HepG2 (cell line): ENCODE data around the gene UBE2O. TPM values are rescaled to one million over a fixed set of nuclear protein-coding genes. Genes with fewer than 3 reads are reported as not detected.

Experiments
- ARNTL ChIP-seq: sonication (generic); formaldehyde crosslinking; IDR thresholded peaks from 2 replicates; pipeline ENCODE4 v1.4.0; 2020; ENCODE audit warnings: mild to moderate bottlenecking, missing genetic modification reagents
- ATF7-NPFF ChIP-seq: sonication (generic); formaldehyde crosslinking; IDR thresholded peaks from 2 replicates; pipeline ENCODE4 v1.8.1; 2023; ENCODE audit warnings: mild to moderate bottlenecking, low read depth, missing genetic modification reagents, moderate library complexity
- BRCA1 ChIP-seq: sonication (generic); formaldehyde crosslinking; IDR thresholded peaks from 2 replicates; pipeline ENCODE4 v1.4.0; 2020; ENCODE audit warnings: missing genetic modification reagents
- DNMT3B ChIP-seq: conservative IDR thresholded peaks from 2 replicates; pipeline ENCODE4 v1.6.1; 2016; ENCODE audit warnings: missing biosample characterization, control low read depth
- ELF3 ChIP-seq: IDR thresholded peaks from 2 replicates; pipeline ENCODE4 v1.6.1; 2016; ENCODE audit warnings: missing genetic modification reagents, missing compliant biosample characterization
- ETV5 ChIP-seq: IDR thresholded peaks from 2 replicates; pipeline ENCODE4 v1.6.1; 2018; ENCODE audit warnings: missing biosample characterization, missing genetic modification reagents, inconsistent platforms, borderline replicate concordance
- MBNL3 ChIP-seq: fragments of 250-450 bp; sonication (Bioruptor Pico); conservative IDR thresholded peaks from 2 replicates; pipeline ENCODE4 v1.8.0; 2022; ENCODE audit warnings: mild to moderate bottlenecking, inconsistent platforms
- POLR2A ChIP-seq, 2 experiments: IDR thresholded peaks; 2 replicates each; pipeline ENCODE4 v1.6.1; 2011; ENCODE audit warnings: low read depth in 2 of 2, low read length in 2 of 2, mild to moderate bottlenecking in 1 of 2, moderate library complexity in 1 of 2; ENCODE audit not compliant: insufficient read depth in 1 of 2
- RFX3 ChIP-seq: IDR thresholded peaks from 2 replicates; pipeline ENCODE4 v1.6.1; 2016; ENCODE audit warnings: missing biosample characterization, missing genetic modification reagents
- SAFB2 ChIP-seq: sonication (generic); formaldehyde crosslinking; IDR thresholded peaks from 2 replicates; pipeline ENCODE4 v1.5.1; 2020; ENCODE audit warnings: missing genetic modification reagents, low read depth, mild to moderate bottlenecking, borderline replicate concordance
- SMAD9 ChIP-seq: sonication (generic); formaldehyde crosslinking; IDR thresholded peaks from 2 replicates; pipeline ENCODE4 v1.5.1; 2020; ENCODE audit warnings: mild to moderate bottlenecking, missing genetic modification reagents
- TFDP2 ChIP-seq: sonication (generic); formaldehyde crosslinking; IDR thresholded peaks from 2 replicates; pipeline ENCODE4 v1.4.0; 2020; ENCODE audit warnings: missing genetic modification reagents
- ZBTB4 ChIP-seq: sonication (generic); formaldehyde crosslinking; IDR thresholded peaks from 2 replicates; pipeline ENCODE4 v1.4.0; 2020; ENCODE audit warnings: missing genetic modification reagents, mild to moderate bottlenecking, borderline replicate concordance
- ZFY ChIP-seq: sonication (generic); formaldehyde crosslinking; IDR thresholded peaks from 2 replicates; pipeline ENCODE4 v1.4.0; 2020; ENCODE audit warnings: missing genetic modification reagents
- ZNF101 ChIP-seq: sonication (generic); formaldehyde crosslinking; IDR thresholded peaks from 2 replicates; pipeline ENCODE4 v1.4.0; 2020; ENCODE audit warnings: mild to moderate bottlenecking, low read depth, missing genetic modification reagents, borderline replicate concordance
- ZNF180 ChIP-seq: sonication (generic); formaldehyde crosslinking; IDR thresholded peaks from 2 replicates; pipeline ENCODE4 v1.4.0; 2020; ENCODE audit warnings: low read depth, missing genetic modification reagents, borderline replicate concordance
- ZNF225 ChIP-seq: sonication (generic); formaldehyde crosslinking; IDR thresholded peaks from 2 replicates; pipeline ENCODE4 v1.4.0; 2020; ENCODE audit warnings: mild to moderate bottlenecking, missing genetic modification reagents
- ZNF282 ChIP-seq: fragments of 450-650 bp; IDR thresholded peaks from 2 replicates; pipeline ENCODE4 v1.6.1; 2018; ENCODE audit not compliant: partially characterized antibody
- ZNF317 ChIP-seq: sonication (generic); formaldehyde crosslinking; IDR thresholded peaks from 2 replicates; pipeline ENCODE4 v1.5.0; 2020; ENCODE audit warnings: mild to moderate bottlenecking, missing genetic modification reagents
- ZNF496 ChIP-seq: sonication (generic); formaldehyde crosslinking; IDR thresholded peaks from 2 replicates; pipeline ENCODE4 v1.8.1; 2023; ENCODE audit warnings: mild to moderate bottlenecking, moderate library complexity, missing genetic modification reagents; ENCODE audit not compliant: insufficient replicate concordance
- ZNF557 ChIP-seq: sonication (generic); formaldehyde crosslinking; IDR thresholded peaks from 2 replicates; pipeline ENCODE4 v1.4.0; 2020; ENCODE audit warnings: missing genetic modification reagents
- ZNF737 ChIP-seq: sonication (generic); formaldehyde crosslinking; IDR thresholded peaks from 2 replicates; pipeline ENCODE4 v1.5.0; 2020; ENCODE audit warnings: missing genetic modification reagents, mild to moderate bottlenecking, borderline replicate concordance
- ZNF770 ChIP-seq: sonication (generic); formaldehyde crosslinking; IDR thresholded peaks from 2 replicates; pipeline ENCODE4 v1.5.0; 2020; ENCODE audit warnings: mild to moderate bottlenecking, missing genetic modification reagents
- ZNF776 ChIP-seq: sonication (generic); formaldehyde crosslinking; IDR thresholded peaks from 2 replicates; pipeline ENCODE4 v1.4.0; 2020; ENCODE audit warnings: mild to moderate bottlenecking, missing genetic modification reagents
- polyA plus RNA-seq, 8 experiments: library from polyadenylated mRNA; depleted of rRNA in 3 of 8; stranded (reverse) in 7 of 8; unstranded in 1 of 8; fragments of >200 nt; fragmentation: Illumina TruSeq in 4 of 8; extraction: Trizol in 4 of 8; gene quantifications; 2 replicates each; pipeline versions ENCODE4 v1.2.1 to v1.2.3, GENCODE V29; 2011 to 2016; ENCODE audit warnings: low read depth in 4 of 8, missing spikeins in 1 of 8, mixed read lengths in 1 of 8; ENCODE audit not compliant: insufficient read depth in 1 of 8
- total RNA-seq, 5 experiments: library from RNA; depleted of rRNA; stranded (reverse); fragments of >200 nt; fragmentation: Illumina TruSeq; extraction: Trizol; gene quantifications; 2 replicates each; pipeline ENCODE4 v1.2.3, GENCODE V29; 2016; ENCODE audit warnings: low read depth in 1 of 5

Gene UBE2O
- total and polyA plus RNA-seq, 2 of the 13 experiments (the other 11 are each of a cell fraction or from before 2014, with no cell fraction given) = 21.5 to 23.5 TPM

- TF ChIP-seq ZNF737 (peak; percentile 97), ZNF282 (no peak), ZBTB4 (CRISPR knock-in tag) (peak; percentile 92; the same call in 1 of the 2 replicates), ZNF496 (CRISPR knock-in tag) (no peak), ETV5 (peak; percentile 86), BRCA1 (CRISPR knock-in tag) (peak; percentile 99), ZFY (CRISPR knock-in tag) (peak; percentile 96), ZNF101 (CRISPR knock-in tag) (peak; percentile 91; the same call in 1 of the 2 replicates), DNMT3B (CRISPR knock-in tag) (peak; percentile 97; the same call in 1 of the 2 replicates), ZNF776 (CRISPR knock-in tag) (no peak; the same call in none of the 2 replicates), ZNF770 (CRISPR knock-in tag) (peak; percentile 78), SMAD9 (CRISPR knock-in tag) (peak; percentile 99), ELF3 (peak; percentile 80), ZNF180 (peak; percentile 94; the same call in 1 of the 2 replicates), MBNL3 (peak; percentile 91; the same call in 1 of the 2 replicates), RFX3 (CRISPR knock-in tag) (no peak), ZNF317 (CRISPR knock-in tag) (peak; percentile 83; the same call in 1 of the 2 replicates), ZNF557 (CRISPR knock-in tag) (peak; percentile 98), ATF7-NPFF (peak; percentile 96), POLR2A (IDR thresholded peaks at IDR 0.05; ENCODE audit: insufficient read depth in 1 of 2, low read depth in 2 of 2, low read length in 2 of 2) (peak in 1 of 2 experiments; percentile 15; a peak in 1 of 4 replicates), SAFB2 (CRISPR knock-in tag) (peak; percentile 84), ZNF225 (peak; percentile 94), TFDP2 (CRISPR knock-in tag) (peak; percentile 96), ARNTL (CRISPR knock-in tag) (peak; percentile 97)
These were observed 66.8 kb downstream of the UBE2O start (continued) for GRCh38 chr17:76385892-76386786.
